Measurements from ENCODE around the gene TLE3. TPM values are rescaled to one million over a fixed set of nuclear protein-coding genes. Genes with fewer than 3 reads are reported as not detected.

The TLE3 gene
- total and polyA plus RNA-seq, 8 donors = 12.5 to 37.2 (median 18.9) TPM

DNA sequence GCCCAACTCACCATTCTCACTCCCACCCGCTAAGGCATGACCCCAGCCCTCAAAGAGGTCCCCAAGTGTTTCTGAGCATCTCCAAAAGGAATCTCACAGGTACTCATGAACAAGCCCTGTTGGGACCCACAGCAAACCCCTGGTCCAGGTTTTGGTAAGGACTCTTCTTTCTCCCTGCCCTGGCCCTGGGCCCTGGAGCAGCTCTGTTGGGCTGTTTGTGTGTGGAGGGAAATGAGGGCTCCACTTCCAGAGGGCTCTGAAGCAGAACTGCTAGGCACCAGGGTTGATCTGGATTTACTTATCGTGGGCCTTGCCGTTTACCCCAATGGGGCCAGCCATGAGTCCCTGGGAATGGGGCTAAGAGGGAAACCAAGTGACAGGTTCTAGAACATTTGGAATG, 92.9 kb downstream of the TLE3 start:
- no peaks in the 10 kb centered on the region for H3K9me3 ChIP-seq
- TF ChIP-seq CTCF (IDR thresholded peaks at IDR 0.05) = no peak
- H3K36me3 ChIP-seq = no peaks in the 10 kb centered on the region
- H3K27me3 ChIP-seq = no peaks in the 10 kb centered on the region
- FAIRE-seq = no peak
- no peak for DNase-seq
- no peak overlapping the region for H3K27ac ChIP-seq
- ATAC-seq = no peak
- no peak overlapping the region for H3K4me3 ChIP-seq
- WGBS, 2 donors = 92 to 95% methylated on average over 3 of the region's 3 CpGs
- intact Hi-C loops (cut with DNase I) = no loop called here
- H3K4me1 ChIP-seq = no peaks in the 10 kb centered on the region

- no peaks in the 10 kb centered on the region for H3K36me3 ChIP-seq
- 93 to 94% methylated on average over 2 of the region's 2 CpGs for WGBS, 2 donors
- FAIRE-seq (no peak), DNase-seq (no peak), ATAC-seq (no peak)
- no peaks in the 10 kb centered on the region for H3K4me1 ChIP-seq
- H3K27ac ChIP-seq = no peak overlapping the region
- H3K27me3 ChIP-seq = no peaks in the 10 kb centered on the region
- intact Hi-C loops (cut with DNase I) = no loop called here
- H3K9me3 ChIP-seq = no peaks in the 10 kb centered on the region
- no peak for TF ChIP-seq CTCF (IDR thresholded peaks at IDR 0.05)
- no peak overlapping the region for H3K4me3 ChIP-seq
Measured at GRCh38 chr15:70002897-70003296, 94.8 kb downstream of the TLE3 start.

- WGBS, 2 donors = 76 to 82% methylated on average over 4 of the region's 4 CpGs
- no peaks in the 10 kb centered on the region for H3K27me3 ChIP-seq
- TF ChIP-seq CTCF (IDR thresholded peaks at IDR 0.05) = no peak
- no peaks in the 10 kb centered on the region for H3K36me3 ChIP-seq
- no peaks in the 10 kb centered on the region for H3K9me3 ChIP-seq
- no peak for DNase-seq
- H3K4me1 ChIP-seq = no peaks in the 10 kb centered on the region
- ATAC-seq = no peak
- intact Hi-C loops (cut with DNase I) = no loop called here
- FAIRE-seq = no peak
- no peak overlapping the region for H3K27ac ChIP-seq
- no peak overlapping the region for H3K4me3 ChIP-seq
Measured at GRCh38 chr15:70001859-70002258, 95.9 kb downstream of the TLE3 start.

- intact Hi-C loops (cut with DNase I) = no loop called here
- Histone ChIP-seq H3K27me3 (no peaks in the 10 kb centered on the region), H3K27ac (no peak overlapping the region), H3K9me3 (no peaks in the 10 kb centered on the region), H3K4me1 (no peaks in the 10 kb centered on the region), H3K36me3 (no peaks in the 10 kb centered on the region), H3K4me3 (no peak overlapping the region)
- DNase-seq (no peak), FAIRE-seq (no peak), ATAC-seq (no peak)
- no peak for TF ChIP-seq CTCF (IDR thresholded peaks at IDR 0.05)
- 76 to 86% methylated on average over 17 of the region's 17 CpGs for WGBS, 2 donors
Measured at GRCh38 chr15:69999392-70000085, 98.2 kb downstream of the TLE3 start.

DNA sequence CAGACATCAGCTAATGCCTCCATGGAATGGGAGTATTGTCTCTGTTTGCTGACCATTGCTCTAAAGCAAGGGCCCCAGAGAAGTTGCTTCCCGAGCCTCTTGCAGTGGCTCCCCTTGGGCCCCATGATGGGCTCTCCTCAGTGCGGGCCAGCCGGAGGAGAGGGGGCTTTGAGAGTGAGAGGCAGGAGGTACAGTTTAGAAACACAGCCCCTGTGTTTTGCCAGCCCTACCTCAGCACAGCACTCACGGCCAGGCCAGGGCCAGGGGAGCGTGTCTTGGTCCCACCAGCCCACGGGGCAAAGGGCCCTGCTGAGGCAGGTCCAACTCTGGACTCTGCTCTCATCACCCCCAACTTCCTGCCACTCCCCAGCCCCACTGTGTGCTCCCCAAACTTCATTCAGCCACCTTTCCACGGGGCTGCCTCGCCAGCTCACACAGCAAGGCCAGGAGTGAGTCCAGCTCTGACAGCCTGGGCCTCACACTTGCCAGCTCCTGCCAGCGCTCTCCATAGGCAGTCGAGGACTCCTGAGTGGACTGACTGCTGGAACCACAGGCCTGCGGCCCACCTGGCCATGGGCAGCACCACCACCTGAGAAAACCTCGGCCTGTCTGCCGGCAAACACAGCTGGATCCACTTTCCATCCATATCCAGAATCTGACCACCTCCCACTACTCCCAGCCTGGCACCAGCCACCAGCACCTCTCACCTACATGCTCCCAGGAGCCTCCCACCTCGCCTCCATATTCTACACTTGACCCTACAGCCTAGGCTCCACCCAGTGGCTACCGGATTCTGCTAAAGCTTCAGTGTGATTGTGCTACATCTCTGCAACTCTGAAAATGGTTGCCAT, 99.0 kb downstream of the TLE3 start:
- Histone ChIP-seq H3K36me3 (no peaks in the 10 kb centered on the region), H3K4me3 (no peak overlapping the region), H3K9me3 (no peaks in the 10 kb centered on the region), H3K27ac (no peak overlapping the region), H3K4me1 (no peaks in the 10 kb centered on the region), H3K27me3 (no peaks in the 10 kb centered on the region)
- intact Hi-C loops (cut with DNase I) = no loop called here
- 91 to 95% methylated on average over 15 of the region's 15 CpGs for whole genome bisulfite sequencing, 2 donors
- no peak for ATAC-seq
- DNase-seq = no peak
- FAIRE-seq = no peak
- TF ChIP-seq CTCF (IDR thresholded peaks at IDR 0.05) = no peak
